NCI-H82 treated with DMSO at 0.1 percent for 48 hours (cell line): ENCODE data around the gene WASHC2A.
"Not testable (repeated sequence)": the region's sequence is repeated elsewhere in the genome, so short reads cannot be mapped to it uniquely, and the experiment has no call there.

Experiments
- DNase-seq: peaks from one replicate; lab custom pipeline; 2025; ENCODE audit not compliant: unreplicated experiment; lab: John Stamatoyannopoulos, UW

WASHC2A gene, protein sequence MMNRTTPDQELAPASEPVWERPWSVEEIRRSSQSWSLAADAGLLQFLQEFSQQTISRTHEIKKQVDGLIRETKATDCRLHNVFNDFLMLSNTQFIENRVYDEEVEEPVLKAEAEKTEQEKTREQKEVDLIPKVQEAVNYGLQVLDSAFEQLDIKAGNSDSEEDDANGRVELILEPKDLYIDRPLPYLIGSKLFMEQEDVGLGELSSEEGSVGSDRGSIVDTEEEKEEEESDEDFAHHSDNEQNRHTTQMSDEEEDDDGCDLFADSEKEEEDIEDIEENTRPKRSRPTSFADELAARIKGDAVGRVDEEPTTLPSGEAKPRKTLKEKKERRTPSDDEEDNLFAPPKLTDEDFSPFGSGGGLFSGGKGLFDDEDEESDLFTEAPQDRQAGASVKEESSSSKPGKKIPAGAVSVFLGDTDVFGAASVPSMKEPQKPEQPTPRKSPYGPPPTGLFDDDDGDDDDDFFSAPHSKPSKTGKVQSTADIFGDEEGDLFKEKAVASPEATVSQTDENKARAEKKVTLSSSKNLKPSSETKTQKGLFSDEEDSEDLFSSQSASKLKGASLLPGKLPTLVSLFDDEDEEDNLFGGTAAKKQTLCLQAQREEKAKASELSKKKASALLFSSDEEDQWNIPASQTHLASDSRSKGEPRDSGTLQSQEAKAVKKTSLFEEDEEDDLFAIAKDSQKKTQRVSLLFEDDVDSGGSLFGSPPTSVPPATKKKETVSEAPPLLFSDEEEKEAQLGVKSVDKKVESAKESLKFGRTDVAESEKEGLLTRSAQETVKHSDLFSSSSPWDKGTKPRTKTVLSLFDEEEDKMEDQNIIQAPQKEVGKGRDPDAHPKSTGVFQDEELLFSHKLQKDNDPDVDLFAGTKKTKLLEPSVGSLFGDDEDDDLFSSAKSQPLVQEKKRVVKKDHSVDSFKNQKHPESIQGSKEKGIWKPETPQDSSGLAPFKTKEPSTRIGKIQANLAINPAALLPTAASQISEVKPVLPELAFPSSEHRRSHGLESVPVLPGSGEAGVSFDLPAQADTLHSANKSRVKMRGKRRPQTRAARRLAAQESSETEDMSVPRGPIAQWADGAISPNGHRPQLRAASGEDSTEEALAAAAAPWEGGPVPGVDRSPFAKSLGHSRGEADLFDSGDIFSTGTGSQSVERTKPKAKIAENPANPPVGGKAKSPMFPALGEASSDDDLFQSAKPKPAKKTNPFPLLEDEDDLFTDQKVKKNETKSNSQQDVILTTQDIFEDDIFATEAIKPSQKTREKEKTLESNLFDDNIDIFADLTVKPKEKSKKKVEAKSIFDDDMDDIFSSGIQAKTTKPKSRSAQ (N-terminal part only)

DNA sequence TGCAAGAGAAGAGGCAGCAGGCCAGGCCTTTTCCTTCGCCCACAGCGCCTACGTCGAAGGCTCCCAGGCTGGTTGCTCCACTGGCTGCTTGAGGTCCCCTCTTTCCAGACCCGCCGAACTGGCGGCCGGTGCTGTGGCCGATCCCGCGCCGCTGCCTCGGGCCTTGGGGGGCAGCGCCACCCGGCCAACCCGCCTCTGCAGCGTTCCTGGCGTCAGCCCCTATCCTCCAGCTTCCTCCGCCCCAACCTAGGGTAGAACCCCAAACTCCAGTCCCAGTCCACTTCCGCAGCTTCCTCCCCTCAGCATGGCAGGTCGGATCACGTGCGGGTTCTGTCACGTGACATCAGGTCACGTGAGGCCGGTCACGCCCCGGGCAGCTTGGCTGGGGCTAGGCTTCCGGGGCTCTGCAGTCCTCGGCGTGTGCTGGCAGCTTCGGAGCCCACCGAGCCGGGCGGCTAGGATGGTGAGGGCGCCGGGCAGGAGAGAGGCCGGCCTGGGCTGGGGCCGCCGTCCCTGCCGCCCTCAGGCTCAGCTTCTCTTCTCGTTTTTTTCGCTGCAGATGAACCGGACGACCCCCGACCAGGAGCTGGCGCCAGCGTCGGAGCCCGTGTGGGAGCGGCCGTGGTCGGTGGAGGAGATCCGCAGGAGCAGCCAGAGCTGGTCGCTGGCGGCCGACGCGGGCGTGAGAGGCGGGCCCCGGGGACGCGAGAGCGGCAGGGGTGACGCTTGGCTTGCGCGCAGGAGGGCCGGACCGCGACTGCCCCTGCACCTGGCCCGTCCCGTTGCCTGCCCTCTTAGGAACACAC, at the start of gene WASHC2A:
WASHC2A (plus strand) TSS at position 409 of the 806 bp plus-strand sequence; CDS start at position 461, 52 bp downstream.
- peak; percentile 41 for DNase-seq

DNA sequence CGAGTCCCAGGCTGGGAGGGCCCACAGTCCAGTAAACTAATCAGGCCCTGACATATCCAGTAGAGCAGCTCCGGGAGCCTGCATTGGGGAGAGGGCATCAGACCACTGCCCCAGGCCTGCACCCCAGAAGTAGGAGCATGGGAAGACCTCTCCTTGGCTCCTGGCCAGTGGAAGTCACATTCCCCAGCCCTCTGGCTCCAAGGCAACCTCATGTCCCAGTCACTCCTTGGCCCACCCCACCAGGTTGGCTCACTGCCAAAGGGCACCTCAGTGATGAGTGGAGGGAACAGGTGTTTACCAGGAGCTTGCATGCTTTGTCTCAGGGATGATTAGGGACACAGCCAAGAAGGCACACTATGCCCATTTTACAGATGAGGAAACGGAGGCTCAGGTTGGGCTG, 48.5 kb upstream of the WASHC2A start:
- not testable (repeated sequence) for DNase-seq

DNA sequence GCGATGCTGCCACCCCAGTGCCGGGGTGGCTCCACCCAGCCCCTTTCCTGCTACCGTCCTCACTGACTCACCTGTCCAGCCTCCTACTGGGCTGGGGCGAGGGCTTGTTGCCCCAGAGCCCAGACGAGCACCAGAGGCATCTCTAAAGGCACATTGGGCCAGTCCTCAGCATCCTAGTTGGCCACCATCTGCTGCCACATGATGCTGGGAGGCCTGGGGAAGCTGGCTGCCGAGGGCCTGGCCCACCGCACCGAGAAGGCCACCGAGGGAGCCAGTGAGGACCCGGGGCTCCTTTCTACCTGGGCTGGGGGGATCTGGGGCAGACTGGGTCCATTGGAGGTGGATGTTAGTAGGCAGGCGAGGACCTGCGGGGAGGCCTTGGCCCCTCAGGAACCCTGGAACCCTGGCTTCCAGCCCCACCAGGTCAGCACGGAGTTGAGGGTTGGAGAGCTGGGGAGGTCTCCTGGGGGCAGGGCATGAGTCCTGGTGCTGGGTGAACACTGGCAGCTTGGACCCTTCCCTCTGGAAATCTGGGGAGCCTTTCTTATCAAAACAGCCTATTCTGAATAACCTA, 47.2 kb upstream of the WASHC2A start:
- DNase-seq: not testable (repeated sequence)

DNA sequence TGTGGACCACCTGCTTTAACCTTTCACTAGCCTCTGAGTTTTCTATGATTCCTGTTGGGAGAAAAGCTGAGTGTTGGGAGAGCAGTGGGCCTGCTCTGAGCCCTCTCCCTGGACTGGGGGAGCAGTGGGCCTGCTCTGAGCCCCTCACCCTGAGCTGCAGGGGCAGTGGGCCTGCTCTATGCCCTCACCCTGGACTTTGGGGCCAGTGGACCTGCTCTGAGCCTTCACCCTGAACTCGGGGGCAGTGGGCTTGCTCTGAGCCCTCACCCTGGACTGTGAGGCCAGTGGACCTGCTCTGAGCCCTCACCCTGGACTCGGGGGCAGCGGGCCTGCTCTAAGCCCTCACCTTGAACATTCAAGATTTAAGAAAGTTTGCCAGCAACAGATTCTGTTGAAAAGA, 46.1 kb upstream of the WASHC2A start:
- DNase-seq: no peak

DNA sequence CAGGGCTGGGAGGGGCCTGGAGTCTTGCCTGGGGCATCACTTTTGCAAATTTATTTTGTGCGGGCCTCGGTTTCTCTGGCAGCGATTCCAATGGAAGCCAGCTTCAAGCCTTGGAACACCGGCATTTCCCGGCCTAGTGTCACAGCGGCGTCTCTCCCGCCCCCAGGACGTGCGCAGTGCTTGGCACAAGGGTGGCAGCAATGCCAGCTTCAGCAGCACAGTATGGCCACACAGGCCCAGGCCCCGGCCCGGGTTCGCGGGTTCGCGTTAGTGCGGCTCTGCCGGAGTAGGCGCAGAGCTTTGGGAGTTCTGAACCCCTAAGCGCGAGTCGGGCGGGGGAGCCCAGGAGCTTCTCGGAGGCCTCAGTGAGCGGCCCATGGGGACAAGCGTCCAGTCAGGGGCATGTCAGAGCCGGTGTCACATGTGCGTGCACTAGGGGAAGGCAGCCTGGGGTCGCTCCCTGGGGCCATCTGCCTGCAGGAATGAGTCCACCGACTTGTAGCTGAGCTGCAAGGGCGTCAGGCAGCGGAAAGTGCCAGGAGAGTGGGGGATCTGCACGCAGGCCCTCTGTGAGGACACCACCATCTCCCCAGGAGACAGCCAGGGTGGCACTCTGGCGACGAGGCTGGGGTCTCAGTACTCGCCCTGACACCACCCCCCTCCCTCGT, 42.9 kb upstream of the WASHC2A start:
- not testable (repeated sequence) for DNase-seq

DNA sequence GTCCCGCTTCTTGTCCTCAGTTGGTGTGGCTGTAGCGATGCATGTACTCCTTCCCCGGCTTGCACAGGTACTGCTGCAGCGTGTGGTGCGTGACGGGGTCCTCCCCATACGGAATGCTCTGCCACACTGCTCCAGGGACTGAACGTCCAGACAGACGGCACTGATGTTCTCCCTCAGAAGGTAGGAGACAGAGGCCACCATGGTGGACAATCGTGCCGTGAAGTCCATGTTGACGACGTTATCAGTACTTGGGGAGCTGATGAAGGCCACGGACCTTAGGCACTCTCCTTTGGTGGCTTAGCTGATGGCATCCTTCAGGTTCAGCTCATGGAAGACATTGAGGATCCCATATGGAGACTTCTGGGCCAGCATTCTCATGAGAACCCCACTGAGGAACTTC, 42.1 kb upstream of the WASHC2A start:
- no peak for DNase-seq

DNA sequence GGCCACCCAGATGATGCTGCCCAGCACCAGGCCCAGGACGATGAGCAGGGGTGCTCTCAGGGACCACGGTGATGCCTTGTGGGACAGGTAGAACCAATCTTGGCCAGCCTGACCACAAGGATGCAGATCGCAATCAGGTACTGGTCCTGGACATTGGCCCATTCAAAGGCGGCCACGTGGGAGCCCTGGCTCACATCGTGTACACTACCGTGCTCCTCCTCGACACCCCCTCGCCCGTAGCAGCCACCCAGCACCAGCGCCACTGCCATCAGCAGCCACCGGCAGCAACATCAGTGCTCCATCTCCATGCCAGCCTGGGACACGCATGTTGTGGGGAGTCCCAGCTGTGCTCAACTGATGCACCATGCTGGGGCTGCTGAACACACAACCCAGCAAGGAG, 40.6 kb upstream of the WASHC2A start:
- no peak for DNase-seq

DNA sequence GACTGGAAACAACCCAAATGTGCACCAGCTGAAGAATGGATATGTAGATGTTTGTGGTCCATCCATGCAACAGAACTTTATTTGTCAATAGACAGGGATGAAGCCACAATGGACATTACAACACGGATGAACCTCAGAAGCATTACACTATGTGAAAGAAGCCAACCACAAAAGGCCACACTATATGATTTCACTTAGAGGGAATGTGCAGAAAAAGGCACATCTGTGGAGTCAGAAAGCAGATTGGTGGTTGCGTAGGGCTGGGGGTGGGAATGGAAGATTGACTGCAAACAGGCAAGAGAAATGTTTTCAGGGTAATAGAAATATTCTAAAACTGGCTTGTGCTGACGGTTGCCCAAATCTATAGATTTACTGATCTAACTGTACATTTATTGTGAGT, 34.3 kb upstream of the WASHC2A start:
- DNase-seq: no peak

DNA sequence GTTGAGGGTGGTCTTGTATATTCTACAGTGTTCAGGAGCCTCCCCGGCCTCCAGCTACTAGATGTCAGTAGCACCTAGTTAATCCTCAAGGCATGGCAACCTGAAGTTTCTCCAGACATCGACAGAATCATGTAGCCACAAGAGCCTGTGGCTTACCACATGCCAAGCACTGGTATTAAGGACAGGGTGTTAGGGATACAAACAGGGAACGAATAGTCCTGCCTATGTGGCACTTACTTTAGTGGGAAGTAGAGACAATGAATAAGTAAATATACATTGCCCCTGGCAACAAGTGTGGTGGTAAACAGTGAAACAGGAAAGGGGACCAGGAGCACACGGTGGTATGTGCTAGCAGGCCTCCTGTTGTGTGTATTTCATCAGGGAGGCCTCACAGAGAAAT, 32.4 kb upstream of the WASHC2A start:
- DNase-seq: not testable (repeated sequence)

DNA sequence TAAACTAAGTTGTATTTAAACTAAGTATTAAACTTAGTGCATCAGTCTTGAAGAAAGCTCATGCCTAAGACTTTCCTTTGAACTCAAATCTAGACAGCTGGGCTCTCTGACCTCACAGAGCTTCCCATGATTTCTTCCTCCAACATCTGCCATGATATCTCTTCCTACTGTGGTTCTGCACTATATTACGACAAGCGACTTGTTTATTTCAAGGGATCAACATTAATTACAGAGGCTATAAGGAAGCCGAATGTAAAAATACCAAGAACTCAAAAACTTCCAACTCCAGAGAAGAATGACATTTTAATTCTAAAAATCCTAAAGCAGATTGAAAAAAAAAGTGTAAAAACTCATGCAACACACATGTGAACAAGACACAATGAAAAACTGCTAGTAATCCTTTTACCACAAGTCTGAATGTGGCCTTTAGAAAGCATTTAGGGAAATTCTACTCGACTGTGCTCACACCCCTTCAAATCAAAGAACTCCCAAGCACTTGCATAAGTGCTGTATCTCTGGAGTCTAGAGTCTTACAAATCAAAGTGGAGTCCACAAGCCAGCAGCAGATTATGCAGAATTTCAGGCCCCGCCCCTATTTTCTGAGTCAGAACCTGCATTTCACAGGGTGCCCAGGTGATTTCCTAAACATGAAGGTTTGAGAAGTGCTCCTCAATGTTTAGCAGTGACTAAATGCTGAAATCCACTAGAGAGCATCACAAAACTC, 22.7 kb upstream of the WASHC2A start:
- DNase-seq: no peak

DNA sequence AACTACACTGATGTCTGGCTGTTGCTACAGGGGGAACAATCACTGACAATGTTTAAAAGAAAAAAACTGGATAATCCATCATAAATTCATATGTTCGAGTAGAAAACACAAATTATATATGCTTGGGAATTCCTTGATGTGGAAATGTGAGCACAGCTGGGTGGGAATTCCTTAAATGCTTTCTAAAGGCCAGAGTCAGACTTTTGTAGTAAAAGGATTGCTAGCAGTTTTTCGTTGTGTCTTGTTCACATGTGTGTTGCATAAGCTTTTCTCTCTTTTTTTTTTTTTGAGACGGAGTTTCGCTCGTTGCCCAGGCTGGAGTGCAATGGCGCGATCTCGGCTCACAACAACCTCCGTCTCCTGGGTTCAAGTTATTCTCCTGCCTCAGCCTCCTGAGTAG, 21.3 kb upstream of the WASHC2A start:
- not testable (repeated sequence) for DNase-seq

DNA sequence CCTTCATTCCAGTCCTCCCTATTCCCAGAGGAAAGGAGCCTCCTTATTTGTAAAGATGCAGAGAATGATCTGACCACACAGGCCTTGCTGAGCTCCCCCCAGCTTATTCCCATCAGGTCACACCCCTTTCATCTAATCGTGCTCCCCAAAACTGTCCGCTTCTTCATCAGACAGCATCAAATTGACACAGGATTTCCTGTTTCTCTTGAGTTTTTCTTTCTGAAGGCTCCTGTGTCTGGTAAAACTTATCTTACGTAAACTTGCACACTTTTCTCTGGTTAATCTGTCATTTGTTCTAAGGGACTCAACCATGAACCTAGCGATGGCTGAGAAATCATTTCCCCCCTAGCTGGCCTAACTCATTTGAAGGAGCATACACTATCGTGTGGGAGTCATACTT, 20.2 kb upstream of the WASHC2A start:
- DNase-seq: not testable (repeated sequence)

DNA sequence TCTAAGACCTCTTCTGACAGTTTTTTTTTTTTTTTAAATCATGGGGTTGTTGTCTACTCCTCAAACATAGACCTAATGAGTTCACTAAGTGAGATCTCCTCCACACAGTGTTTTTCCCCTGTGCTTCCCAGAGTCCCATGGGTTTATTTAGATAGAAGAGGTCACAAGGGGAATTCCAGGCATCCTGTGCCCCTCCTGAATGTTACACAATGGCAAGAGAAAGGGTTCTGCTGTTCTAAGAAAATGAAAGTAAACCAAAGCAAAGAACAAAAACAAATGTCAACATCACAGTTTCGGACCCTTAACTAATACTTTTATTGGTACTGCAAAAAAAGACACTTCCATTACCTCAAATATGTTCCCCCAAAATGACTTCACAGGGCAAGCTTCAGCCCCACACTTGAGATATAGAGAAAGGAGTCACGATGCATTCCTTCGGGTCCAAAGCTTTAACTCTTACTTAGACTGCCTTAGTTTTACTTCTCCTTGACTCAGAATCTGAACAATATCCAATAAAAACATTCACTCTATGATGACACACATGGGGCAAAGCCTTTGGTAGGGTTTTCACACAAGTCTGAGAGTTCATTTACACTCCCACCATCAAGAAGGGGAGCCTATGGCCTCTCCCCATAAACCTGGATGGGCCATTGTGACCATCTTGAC, 15.6 kb upstream of the WASHC2A start:
- not testable (repeated sequence) for DNase-seq

DNA sequence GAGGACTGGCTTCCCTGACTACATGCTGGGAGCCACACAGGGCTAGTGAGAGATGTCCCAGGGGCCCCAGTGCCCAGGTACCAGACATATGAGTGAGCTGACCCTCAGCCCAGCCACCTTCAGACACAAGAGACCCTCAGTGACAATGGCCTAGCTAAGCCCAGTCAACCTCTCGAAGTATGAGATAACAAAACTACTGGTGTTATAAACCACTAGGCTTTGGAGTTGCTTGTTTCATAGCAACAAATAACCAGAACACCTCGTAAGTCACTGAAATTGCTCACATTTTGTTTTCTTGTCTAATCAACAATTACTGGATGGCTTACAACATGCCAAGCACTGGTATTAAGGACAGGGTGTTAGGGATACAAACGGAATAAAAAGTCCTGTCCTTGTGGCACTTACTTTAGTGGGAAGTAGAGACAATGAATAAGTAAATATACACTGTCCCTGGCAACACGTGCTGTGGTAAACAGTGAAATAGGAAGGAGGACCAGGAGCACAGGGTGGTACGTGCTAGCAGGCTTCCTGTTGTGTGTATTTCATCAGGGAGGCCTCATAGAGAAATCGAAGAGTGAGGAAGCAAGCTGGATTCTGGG, 14.9 kb upstream of the WASHC2A start:
- DNase-seq: not testable (repeated sequence)

DNA sequence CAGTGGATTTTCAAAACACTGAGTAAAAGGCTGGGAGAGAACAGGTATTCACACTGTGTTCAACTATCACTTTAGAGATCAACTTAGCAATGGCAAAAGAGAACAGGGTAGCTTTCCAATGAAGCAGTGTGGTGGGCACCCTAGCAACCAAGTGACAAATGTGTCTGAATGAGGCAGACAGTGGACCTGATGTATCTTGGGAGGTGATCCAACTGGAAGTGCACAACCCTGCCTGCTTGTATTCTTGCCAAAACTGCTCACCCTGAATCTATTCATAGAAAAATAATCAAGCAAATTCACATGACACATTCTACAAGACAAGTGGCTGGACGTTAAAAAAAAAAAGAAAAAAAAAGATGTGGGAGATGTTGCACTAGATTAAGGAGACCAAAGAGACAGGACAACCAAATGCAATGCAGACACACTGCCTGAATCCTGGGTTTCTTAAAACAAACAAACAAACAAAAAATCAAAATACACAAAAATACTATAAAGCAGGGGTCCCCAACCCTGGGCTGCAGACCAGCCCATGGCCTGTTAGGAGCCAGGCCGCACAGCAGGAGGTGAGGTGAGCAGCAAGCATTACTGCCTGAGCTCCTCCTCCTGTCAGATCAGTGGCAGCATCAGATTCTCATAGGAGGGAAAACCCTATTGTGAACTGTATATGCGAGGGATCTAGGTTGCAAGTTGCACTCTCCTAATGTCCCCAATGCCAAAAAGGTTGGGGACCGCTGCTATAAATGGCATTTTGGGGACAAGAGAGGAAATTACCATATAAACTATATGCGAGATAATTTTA, 12.1 kb upstream of the WASHC2A start:
- not testable (repeated sequence) for DNase-seq

DNA sequence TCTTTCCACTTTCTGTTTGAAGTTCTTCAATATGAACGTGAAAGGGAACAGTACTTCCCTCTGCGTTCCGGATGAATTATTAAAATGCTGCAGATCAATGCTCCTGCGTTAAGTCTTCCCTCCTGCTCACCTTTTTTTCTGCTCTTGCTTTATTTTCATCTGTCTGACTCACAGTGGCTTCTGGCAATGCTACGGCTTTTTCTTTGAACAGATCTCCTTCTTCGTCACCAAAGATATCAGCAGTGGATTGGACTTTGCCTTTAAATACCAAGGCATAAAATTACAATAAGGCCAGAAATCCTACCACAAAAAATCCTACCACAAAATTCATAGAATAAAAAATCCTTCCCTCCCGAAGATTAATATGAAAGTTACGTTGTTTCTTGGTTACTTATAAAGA, 11.1 kb upstream of the WASHC2A start:
- DNase-seq: not testable (repeated sequence)

DNA sequence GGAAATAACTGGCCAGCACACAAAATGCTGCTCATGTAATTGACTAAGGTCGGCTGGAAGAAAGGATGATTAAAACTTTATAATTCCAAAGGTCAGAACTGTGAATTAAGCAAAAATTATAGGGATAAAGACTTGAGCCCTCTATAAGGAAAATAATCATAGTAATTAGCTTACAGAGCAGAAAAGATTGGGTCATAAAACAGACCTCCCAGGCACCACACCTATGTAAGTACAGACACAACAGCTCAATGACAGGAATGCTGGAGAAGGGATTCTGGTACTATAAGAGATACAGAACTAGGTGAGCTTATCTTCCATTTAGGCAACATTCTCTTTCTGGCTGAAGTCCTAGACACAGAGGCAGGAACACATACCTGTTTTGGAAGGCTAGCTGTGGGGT, 9.0 kb upstream of the WASHC2A start:
- DNase-seq: not testable (repeated sequence)
